ENCODE measurements around the gene PGF.

The PGF gene

DNA sequence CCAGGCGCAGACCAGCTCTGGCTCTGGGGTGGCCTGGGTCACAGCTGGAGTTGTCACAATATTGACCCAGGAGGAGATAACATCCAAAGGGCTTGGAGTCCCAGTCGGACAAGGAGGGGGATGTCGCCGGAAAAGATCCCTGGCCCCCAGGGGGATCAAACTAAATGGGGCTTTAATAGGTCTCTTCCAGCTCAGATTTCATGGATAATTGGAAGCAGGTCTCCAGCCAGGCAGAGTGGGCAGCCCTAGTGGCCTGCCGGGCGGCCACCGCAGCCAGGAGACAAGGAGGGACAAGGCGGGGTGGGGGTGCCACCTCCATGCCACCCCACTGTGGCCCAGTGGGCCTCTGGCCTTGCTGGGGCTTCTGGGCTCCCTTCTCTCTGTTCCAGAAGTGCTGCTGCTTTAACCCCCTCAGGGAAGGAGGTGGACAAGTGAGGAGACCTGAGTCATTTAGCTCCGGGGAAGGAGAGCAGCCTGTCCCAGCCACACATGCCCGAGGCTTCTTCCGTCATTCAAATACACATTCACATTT is 23.1 kb upstream of the PGF start:
- no peak for DNase-seq (ENCODE audit: low spot score)

DNA sequence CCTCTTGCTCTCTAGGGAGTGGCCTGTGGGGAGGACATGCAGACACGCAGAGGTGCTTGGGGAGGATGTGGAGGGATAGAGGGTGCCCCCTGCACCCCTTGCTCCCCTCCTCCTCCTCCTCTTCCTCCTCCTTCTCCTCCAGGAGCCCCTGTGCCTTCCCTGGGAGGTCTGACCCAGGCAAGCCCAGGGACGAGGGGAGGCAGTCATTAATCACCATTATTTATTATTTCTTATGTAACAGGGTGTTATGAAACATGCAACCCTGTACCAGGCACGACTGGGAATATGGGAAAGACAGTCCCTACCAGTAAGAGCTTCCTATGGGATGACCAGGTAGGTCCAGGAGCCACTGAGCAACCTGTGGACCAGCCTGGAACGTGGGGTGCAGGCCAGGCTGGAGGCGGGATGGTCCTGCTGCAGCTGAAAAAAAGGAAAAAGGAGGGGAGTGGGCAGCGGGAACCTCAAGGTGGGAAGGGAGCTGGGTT is 22.5 kb upstream of the PGF start:
- DNase-seq (ENCODE audit: low spot score): no peak

DNA sequence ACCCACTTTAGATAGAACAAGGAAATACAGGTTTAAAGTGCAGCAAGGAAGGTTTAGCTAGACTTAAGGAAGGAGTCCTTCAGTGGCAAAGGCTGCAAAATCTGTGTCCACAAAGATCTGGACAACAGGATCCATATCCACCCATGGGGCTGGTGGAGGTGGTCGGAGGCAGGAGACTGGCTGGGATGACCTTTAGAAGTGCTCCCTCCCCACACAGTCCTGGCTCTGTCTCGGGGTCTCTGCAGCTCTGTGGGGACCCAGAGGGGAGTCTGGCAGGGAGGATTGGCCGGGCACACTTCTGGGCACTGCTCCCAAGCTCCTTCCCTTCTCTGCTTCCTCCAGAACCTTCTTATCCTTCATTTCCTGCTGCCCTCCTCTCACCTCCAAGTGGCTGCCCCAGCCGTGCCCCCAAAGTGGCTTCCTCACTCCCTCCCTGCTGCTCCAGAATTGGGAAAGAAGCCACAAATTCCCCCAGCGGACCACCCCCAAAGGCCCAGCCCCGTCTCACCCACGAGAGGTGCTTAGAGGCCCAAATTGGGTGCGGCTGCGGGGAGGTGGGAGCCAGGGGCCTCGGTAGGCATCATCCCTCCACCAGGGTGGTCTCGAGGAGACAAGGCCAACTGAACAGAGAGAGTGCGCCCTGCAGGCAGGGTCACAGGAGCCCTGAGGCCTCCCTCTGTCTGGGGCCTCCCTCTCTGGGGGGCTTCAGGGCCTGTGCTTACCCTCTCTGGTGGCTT is 21.9 kb upstream of the PGF start:
- no peak for DNase-seq (ENCODE audit: low spot score)

DNA sequence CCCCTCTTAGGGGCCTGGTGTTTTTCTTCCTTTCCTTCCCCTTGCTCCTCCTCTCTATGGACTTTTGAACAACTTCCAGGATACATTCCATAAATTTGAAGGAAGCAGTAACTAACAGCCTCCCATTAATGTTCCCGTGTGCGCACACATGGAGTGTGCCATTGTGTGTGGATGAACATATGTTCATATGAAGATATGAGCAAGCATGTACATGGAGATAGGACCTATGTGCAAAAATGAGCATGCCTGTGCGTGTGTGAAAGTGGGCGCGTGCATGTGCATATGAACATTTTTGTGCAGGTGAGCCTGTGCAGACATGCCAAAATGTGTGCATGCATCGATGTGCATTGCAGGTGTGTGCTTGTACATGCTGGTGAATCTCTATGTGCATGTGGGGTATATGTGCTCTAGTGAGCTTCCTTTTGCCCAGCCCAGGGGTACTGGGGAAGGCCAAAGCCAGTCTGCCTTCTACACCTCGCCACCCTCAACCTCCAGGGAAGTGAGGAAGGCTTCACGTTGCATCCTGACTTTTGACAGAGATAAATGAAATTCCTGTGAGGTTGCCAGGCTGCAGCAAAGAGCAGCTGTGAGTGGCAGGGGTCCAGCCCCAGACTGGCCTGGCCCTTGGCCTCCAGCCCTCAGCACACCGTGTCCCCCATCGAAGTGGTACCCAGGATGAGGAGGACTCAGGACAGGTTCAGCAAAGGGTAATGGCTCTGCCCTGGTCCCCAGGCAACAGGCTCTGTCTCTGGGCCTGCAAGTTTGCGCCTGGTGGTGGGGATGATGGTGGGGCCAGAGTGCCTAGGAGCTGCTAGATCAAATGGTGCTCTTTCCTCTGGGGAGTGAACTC is 21.1 kb upstream of the PGF start:
- no peak for DNase-seq (ENCODE audit: low spot score)

DNA sequence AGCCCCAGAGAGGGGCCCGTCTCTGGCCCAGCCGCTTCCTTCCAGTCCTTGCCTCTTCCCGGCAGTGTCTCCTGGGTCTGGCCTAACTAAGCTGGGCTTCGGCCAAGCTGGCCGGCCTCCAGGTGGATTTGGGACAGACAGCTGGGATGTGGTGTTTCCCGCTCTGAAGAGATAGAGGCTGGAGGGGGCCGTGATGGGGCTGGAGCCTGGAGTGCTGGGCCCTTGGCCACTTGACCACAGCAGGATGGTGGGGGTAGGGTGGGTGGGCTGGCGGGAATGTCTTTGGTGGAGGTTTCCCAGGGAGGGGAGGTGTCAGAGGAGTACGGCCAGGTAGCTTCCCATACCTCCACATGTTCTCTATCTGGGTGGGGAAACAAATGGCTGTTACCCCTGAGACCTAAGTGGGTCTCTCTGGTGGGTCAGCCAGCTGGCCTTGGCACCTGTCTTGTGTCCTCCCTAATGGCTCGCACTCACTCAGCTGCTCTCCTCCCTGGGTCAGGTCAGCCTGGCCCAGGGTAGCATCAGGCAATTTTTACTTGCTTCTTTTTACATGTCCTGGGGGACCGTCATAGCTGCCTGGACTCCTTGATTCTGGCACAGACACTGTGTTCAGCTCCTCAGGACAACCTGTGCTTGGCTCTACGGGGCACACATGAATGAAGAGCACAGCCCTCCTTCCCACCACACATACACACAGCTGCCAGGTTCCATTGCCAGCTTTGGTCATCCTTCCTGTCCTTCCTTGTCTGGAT is 19.8 kb upstream of the PGF start:
- DNase-seq (ENCODE audit: low spot score): no peak

DNA sequence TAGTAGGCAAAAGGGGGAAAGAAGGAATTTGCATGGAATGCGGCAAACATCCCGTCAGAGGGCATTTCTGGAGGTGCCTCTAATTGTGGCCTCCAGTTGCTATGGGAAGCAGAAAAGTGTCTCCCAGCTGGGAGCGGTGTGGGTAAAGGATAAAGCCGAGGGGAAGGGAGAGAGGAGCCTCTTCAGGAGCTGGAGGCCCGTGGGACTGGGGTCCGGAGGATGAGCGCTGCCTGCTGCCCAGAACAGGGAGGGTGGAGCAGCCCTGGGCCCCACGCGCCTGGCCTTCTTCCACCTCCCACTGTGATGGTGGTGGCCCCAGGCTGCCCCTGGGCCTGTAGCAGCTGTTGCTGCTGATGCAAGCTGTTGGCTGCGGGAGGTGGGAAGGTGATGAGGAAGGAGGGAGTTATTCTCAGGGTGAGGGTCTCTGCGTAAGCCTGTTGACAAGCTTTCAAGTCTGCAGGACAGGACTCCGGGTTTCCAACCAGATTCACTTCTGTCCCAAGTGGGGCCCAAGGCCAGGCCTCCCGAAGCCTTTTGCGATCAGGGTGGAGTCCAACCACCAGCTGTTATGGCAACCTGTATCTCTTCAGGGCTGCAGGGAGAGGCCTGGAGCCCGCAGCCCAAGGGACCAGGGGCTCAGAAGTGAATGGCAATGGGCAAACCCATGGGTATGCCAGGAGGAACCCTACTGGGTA is 19.1 kb upstream of the PGF start:
- no peak for DNase-seq (ENCODE audit: low spot score)

DNA sequence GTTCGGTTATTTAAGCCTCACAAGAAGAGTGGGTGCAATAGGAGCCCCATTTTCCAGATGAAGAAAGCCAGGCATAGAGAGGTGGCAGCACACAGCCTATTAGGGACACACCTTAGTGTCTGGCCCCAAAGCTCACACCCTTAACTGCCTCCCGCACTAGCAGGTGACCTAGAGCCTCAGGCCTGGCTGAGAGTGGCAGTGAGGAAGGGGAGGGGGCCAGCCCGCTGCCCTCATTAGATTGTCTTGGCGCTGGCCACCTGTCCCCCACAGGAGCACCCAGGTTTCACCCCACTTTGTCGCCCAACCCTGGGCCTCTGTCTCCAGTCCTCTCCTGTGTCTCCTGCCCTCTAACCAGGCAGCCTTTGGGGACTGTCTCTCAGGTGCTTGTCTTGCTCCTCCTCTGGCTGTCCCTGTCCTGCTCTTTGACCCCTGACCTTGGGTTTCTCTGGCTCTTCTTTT is 18.5 kb upstream of the PGF start:
- no peak for DNase-seq (ENCODE audit: low spot score)

DNA sequence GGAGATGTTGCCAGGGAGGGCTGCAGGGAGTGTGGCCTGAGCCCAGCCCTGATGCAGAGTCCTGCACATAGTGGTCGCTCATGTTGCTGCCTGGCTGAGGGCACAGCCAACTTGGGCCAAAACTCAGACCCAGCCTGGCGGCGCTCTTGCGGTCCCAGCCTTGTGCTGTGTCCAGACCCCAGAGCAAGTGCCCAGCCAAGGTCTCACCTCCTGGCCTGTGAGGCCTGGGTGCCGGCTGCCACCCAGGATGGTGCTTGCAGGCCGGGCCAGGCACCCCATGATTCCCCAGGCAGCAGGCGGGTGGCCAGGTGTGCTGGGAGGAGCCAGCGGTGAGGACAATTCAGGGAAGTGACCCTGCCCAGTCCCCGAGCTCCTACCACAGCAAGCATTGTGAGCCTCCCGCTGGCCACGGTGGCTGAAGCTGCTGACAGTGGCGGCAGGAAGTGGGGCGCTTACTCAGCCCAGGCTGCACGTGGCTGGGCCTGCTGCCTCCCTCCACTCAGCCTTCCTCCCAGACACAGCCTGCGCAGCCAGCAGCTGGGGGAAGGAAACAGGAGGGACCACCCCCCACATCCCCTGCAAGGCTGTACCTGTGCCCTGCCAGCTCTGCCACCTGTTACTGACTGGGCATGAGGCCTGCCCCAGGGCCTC is 17.7 kb upstream of the PGF start:
- no peak for DNase-seq (ENCODE audit: low spot score)

DNA sequence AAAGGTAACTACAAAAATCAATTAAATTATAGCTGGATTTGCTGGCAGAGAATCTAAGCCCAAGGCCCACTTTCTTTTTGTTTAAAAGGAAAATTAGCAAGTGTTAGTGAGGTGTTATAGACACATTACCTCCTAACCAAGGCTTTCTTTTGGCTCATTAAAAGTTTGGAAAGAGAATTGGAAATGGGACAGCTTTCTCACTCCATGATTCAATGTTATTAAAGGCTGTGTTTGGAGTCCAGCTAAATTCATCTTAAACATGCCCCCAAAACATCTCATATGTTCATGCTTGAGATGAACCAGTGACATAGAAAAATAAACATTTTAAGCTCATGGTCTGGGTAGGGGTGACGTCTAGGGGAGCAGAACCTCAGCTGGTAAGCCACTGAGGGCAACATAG is 13.4 kb upstream of the PGF start:
- no peak for DNase-seq (ENCODE audit: low spot score)

DNA sequence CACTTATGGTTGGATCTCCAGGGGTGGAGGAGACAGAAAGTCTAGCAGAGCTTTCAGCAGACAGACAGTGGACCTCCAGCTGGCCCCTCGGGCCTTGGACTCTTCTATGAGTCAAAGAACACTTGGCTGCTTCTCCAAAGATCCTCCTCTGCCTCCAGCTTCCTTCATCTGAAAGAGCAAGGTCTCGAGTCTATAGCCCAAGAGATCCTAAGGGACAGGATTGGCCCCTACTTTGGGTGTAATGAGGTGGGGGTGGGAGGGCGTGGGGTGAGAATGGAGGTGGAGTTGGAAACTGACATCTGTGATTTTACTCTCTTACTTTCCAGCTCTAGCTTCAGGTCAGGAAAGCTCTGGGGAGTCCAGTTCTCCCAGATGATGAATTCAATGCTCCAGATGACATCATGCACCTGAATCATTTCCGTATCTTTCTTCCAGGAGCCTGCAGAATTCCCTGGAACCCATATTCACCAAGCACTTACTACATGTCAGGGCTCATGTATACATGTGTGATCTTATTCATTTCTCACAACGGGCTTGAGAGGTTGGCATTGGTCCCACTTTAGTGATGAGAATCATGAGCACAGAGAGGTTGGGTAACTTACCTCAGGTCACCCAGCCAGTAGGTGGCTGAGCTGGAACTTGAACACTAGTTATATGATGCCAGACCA is 10.2 kb upstream of the PGF start:
- DNase-seq (ENCODE audit: low spot score): no peak

DNA sequence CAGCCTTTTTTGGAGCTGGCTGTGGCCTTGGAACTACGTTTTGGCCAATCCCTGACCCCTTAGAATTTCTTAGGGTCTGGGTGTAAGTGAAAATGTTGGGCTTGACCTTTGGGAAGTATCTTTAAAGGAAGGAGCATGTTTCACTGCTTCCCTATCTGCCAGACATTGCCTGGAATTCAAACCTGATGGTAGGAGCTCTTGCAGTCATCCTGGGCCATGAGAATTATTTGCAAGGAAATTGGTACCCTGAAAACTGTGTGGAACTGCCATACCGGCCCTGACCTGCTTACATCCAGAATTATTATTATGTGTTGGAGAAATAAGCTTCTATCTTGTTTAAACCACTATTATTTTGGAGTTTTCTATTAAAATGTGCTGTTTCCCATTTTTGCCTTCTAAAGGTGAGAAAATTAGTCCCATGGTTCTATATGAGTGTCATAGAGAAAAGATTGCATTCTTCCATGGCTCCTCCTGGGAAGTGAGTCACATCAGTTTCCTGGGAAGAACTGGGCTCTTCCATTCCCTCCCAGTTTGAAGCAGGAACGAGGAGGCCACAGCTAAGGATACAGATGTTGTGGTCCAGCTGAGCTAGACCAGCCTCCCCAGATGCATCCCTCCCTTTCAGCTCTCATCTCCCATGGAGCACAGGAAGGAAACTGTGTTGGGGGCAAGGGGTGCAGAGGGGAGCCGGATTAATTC is 9.5 kb upstream of the PGF start:
- no peak for DNase-seq (ENCODE audit: low spot score)

DNA sequence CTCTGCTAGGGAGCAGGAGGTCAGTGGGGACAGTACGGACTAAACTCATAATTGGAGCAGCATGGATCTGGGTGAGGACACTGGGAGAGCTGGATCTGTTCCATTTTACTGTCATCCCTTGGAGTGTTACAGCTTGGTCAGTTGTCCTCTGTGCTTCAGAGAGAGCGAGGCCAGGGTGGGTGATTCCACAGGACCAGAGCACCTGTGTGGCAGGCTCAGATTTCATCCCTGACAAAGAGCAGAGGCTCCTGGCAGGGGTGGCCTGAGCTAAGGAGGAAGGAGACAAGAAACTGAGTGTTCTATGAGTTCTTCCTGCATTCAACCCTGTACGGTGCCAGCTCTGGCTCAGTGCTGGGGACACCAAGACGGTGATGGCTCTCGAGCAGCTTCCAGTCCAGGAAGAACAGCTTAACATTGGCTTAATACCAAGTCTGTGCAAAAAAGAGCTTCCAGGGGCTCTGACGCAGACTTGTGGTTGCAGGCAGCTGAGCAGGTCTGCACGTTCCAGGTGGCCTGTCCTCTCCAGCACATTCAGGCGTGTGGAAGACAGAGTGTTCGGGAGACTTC is 8.4 kb upstream of the PGF start:
- DNase-seq (ENCODE audit: low spot score): no peak

DNA sequence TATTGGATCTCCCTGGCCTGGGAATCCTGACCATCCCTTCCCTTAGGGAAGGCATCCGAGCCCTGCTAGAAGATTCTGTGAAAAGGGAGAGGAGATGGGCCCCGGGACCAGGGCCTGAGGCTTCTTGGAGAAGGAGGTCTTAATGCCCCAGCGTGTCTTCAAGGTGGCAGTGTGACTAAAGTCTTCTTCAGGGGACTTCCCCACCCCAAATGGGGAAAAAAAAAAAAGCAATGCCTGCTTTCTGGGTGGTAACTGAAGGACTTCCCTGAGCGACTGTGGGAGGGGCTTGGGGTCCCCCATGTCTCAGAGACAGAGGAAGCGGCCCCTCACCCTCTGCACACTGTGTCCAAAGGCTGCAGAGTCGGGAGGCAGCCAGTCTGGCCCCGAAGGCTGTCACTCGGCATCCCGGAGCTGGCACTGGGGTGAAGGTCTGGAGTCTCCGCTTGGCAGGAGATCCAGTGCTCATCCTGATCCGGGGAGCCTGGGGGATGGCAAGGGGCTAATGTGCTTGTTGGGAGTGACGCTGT is 7.8 kb upstream of the PGF start:
- no peak for DNase-seq (ENCODE audit: low spot score)

DNA sequence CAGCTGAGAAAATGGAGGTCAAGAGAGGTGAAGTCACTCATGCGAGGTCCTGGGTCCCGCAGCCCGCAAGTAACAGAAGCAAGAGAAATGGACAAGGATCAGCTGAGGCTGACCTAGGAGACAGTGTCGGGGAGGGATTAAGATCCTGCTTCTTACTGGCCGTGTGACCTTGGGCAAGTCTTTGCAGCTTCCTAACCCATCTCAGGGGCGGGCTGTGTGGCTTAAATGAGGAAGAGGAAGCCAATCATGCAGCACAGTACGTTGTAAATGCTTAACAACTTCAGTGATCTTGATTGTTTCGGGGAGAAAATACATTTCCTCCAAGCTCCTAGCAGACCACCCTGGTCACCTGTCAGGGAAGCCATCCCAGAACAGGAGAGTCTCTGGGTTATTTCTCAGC is 7.1 kb upstream of the PGF start:
- no peak for DNase-seq (ENCODE audit: low spot score)

DNA sequence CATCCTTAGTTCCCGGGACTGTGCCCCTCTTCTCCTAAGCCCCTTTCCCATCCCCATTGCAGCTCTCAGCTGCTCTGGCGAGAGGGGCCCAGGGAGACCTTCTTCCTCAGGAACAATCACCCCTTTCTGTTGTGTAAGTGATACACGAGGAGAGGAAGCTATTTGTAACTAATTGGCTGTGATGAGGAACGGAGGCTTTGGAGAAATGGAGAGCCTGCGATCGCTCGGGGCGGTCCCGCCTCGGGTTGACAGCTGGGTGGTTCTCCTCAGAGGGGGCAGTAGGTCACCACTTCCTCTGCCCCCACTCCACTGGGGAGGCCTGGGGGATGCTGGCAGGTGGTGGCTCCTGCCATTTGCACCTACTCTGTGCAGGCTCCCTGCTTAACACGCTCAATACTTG is 6.6 kb upstream of the PGF start:
- no peak for DNase-seq (ENCODE audit: low spot score)

DNA sequence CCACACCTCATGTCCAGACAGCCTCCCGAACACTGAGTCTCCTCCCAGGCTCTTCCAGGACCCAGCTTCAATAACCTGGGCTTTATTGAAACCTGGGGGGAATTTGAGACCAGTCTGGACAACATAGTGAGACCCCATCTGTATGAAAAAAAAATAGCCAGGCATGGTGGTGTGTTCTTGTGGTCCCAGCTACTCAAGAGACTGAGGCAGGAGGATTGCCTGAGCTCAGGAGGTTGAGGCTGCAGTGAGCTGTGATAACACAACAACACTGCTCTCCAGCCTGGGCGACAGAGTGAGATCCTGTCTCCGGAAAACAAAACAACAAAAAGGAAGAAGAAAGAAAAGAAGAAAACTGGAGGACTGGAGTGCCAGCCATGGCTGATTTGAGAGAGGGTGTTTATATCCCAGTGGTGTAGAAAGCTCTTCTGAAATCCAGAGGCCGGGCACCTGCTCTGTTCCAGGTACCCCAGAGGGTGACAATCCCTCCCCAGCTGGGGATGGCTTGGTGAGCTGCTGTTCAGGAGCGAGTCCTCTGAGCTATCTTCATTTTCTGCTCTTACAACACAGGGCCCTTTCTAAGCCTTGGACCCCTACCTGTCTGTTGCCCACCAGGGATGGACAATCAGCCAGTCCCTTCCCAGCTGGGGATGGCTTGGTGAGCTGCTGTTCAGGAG is 6.0 kb upstream of the PGF start:
- no peak for DNase-seq (ENCODE audit: low spot score)

DNA sequence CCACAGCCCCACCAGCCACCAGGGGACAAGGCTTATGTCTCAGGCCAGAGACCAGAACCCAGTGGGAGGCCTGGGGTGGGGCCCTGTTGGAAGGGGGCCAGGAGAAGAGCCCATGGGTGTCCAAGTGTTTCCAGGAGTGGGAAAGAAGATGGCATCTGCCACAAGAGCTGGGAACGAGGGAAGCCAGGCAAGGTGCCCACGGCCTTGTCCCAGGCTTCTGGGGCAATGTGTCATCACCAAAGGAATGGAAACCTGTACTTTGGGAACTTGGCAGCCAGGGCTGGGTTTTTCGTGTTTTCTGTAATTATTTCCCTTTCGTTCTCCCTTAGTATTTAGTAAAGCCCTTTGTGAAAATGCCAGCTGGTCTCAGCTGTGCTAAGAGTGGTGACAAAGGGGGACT is 5.3 kb upstream of the PGF start:
- DNase-seq (ENCODE audit: low spot score): no peak

DNA sequence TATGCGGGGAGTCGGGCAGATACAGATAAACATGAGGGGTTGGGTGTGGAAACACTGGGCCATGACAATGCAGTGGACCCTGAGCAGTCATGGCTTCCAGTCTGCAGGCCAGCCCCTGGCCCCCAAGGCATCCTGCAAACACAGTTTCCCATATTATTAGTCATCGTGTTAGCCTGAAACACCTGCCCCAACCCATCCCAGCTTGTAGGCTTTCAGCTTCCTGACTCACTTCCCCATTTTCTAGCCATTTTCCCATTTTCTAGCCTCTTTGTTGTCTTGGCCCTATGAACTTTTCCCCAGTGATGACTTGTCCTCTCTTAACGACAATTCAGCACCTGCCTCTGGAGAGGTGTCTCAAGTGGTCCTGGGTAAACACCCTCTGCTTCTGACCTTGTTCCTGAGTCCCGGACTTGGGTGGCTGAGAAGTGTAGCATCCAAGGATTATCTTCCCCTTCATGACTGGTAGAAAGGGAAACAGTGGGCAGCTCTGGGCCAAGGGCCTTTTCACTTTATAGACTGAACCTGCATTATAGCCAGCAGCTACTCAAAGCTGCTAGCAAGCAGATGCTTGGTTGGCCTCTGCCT is 4.3 kb upstream of the PGF start:
- DNase-seq (ENCODE audit: low spot score): no peak
